ENCODE data around the gene LIMA1. TPM values are rescaled to one million over a fixed set of nuclear protein-coding genes. Genes with fewer than 3 reads are reported as not detected.
"Not testable (repeated sequence)": the region's sequence is repeated elsewhere in the genome, so short reads cannot be mapped to it uniquely, and the experiment has no call there.

The LIMA1 gene
- polyA plus RNA-seq, 1 donor from 2014 or later = 4.4 TPM

- not testable (repeated sequence) for H2AFZ ChIP-seq (ENCODE audit: low read depth, low read length)
These were observed 64.3 kb downstream of the LIMA1 start for GRCh38 chr12:50219001-50219400.

DNA sequence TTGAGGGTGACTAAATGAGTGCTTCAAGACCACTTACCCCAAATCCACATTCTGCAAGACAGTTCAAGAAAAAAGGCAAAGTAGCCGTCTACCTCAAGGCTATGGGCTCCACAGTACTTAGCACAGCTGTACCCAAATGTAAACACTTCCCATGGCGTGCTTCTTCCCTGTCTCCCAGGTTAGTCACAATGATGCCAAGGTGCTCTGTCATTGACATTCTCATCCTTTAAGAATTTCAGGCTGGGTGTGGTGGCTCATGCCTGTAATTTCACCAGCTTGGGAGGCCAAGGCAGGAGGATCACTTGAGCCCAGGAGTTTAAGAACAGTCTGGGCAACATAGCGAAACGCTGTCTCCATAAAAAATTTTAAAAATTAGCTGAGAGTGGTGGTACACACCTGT is 64.9 kb downstream of the LIMA1 start:
- Histone ChIP-seq H3K4me2 (ENCODE audit: low read length) (no peak overlapping the region), H3K79me2 (replicated peaks; ENCODE audit: insufficient read depth, low read length) (no peaks in the 10 kb centered on the region), H4K20me1 (ENCODE audit: insufficient read depth) (no peaks in the 10 kb centered on the region)

More at GRCh38 chr12:50219001-50219400, 64.3 kb downstream of the LIMA1 start:
- not testable (repeated sequence) for H4K20me1 ChIP-seq (ENCODE audit: insufficient read depth); H3K36me3 ChIP-seq (ENCODE audit: insufficient read depth, low read length); H3K9me3 ChIP-seq (ENCODE audit: low read length); H3K4me3 ChIP-seq (ENCODE audit: low read length); H3K27ac ChIP-seq (ENCODE audit: low read length); H3K4me2 ChIP-seq (ENCODE audit: low read length); H3F3A ChIP-seq (ENCODE audit: insufficient read depth, low read length, poor library complexity, severe bottlenecking); H3K79me2 ChIP-seq (replicated peaks; ENCODE audit: insufficient read depth, low read length); H3K27me3 ChIP-seq (ENCODE audit: insufficient read depth, low read depth, low read length); H3K9me2 ChIP-seq (ENCODE audit: insufficient read depth, low read length); H3K9ac ChIP-seq (ENCODE audit: low read length)

GRCh38 chr12:50217202-50217601 is 66.1 kb downstream of the LIMA1 start:
- no peak overlapping the region for H3K4me3 ChIP-seq (ENCODE audit: low read length)
- no peaks in the 10 kb centered on the region for H4K20me1 ChIP-seq (ENCODE audit: insufficient read depth)
- H3K9ac ChIP-seq (ENCODE audit: low read length) = no peak overlapping the region
- H3K79me2 ChIP-seq (replicated peaks; ENCODE audit: insufficient read depth, low read length) = no peaks in the 10 kb centered on the region
- H3K9me2 ChIP-seq (ENCODE audit: insufficient read depth, low read length) = no peaks in the 10 kb centered on the region
- H3K27ac ChIP-seq (ENCODE audit: low read length) = no peak overlapping the region
- no peak for TF ChIP-seq REST (IDR thresholded peaks at IDR 0.05; ENCODE audit: borderline replicate concordance)
- TF ChIP-seq POLR2AphosphoS5 (IDR thresholded peaks at IDR 0.05) = no peak
- no peak for TF ChIP-seq RAD21 (conservative IDR thresholded peaks at IDR 0.05)
- TF ChIP-seq MXI1 (conservative IDR thresholded peaks at IDR 0.05; ENCODE audit: poor library complexity, severe bottlenecking) = no peak
- no peaks in the 10 kb centered on the region for H3K27me3 ChIP-seq (ENCODE audit: insufficient read depth, low read depth, low read length)
- no peaks in the 10 kb centered on the region for H3K9me3 ChIP-seq (ENCODE audit: low read length)
- no peak overlapping the region for H3K4me2 ChIP-seq (ENCODE audit: low read length)
- H3F3A ChIP-seq (ENCODE audit: insufficient read depth, low read length, poor library complexity, severe bottlenecking) = no peaks in the 10 kb centered on the region
- no peaks in the 10 kb centered on the region for H3K36me3 ChIP-seq (ENCODE audit: insufficient read depth, low read length)
- H2AFZ ChIP-seq (ENCODE audit: low read depth, low read length) = no peak overlapping the region

More for the DNA sequence above, 64.9 kb downstream of the LIMA1 start:
- Histone ChIP-seq H3K9me2 (ENCODE audit: insufficient read depth, low read length) (no peaks in the 10 kb centered on the region), H3K9me3 (ENCODE audit: low read length) (no peaks in the 10 kb centered on the region), H3K36me3 (ENCODE audit: insufficient read depth, low read length) (no peaks in the 10 kb centered on the region), H3K27me3 (ENCODE audit: insufficient read depth, low read depth, low read length) (no peaks in the 10 kb centered on the region), H2AFZ (ENCODE audit: low read depth, low read length) (no peak overlapping the region), H3F3A (ENCODE audit: insufficient read depth, low read length, poor library complexity, severe bottlenecking) (no peaks in the 10 kb centered on the region), H3K27ac (ENCODE audit: low read length) (no peak overlapping the region), H3K9ac (ENCODE audit: low read length) (no peak overlapping the region), H3K4me3 (ENCODE audit: low read length) (no peak overlapping the region)
- TF ChIP-seq, protein P1, sequence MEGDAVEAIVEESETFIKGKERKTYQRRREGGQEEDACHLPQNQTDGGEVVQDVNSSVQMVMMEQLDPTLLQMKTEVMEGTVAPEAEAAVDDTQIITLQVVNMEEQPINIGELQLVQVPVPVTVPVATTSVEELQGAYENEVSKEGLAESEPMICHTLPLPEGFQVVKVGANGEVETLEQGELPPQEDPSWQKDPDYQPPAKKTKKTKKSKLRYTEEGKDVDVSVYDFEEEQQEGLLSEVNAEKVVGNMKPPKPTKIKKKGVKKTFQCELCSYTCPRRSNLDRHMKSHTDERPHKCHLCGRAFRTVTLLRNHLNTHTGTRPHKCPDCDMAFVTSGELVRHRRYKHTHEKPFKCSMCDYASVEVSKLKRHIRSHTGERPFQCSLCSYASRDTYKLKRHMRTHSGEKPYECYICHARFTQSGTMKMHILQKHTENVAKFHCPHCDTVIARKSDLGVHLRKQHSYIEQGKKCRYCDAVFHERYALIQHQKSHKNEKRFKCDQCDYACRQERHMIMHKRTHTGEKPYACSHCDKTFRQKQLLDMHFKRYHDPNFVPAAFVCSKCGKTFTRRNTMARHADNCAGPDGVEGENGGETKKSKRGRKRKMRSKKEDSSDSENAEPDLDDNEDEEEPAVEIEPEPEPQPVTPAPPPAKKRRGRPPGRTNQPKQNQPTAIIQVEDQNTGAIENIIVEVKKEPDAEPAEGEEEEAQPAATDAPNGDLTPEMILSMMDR (IDR thresholded peaks at IDR 0.05; ENCODE audit: poor library complexity, severe bottlenecking) = no peak
- TF ChIP-seq TAF1 (IDR thresholded peaks at IDR 0.05; ENCODE audit: low read depth) (no peak), EZH2 (IDR thresholded peaks at IDR 0.05; ENCODE audit: borderline replicate concordance, insufficient read depth, low read length, poor library complexity, severe bottlenecking) (no peak), SMC3 (conservative IDR thresholded peaks at IDR 0.05; ENCODE audit: poor library complexity) (no peak), RAD21 (conservative IDR thresholded peaks at IDR 0.05) (no peak), POLR2AphosphoS5 (IDR thresholded peaks at IDR 0.05) (no peak), EP300 (conservative IDR thresholded peaks at IDR 0.05; ENCODE audit: poor library complexity, severe bottlenecking) (no peak)

All from neural cell (in vitro differentiated cells).